HEK293 (cell line): ENCODE data around the gene CWF19L2.

Experiments used
- CTCF ChIA-PET: fragments of 350-600 bp; formaldehyde crosslinking; extraction: SDS; loops from one replicate; lab custom pipeline; 2021; ENCODE audit warnings: antibody characterized with exemption; lab: Yijun Ruan, JAX
- POLR2A ChIA-PET: fragments of 300-600 bp; formaldehyde crosslinking; extraction: SDS; loops from one replicate; lab custom pipeline; 2020; ENCODE audit warnings: antibody characterized with exemption, inconsistent platforms; lab: Yijun Ruan, JAX
- H3K27ac ChIP-seq: fragments of 200-500 bp; sonication (Bioruptor generic); 2 replicates; pipeline ENCODE4 v1.5.1; 2014; ENCODE audit warnings: low read depth, low read length, control low read depth, inconsistent platforms; ENCODE audit errors: extremely low read depth
- H3K36me3 ChIP-seq, 2 experiments: fragments of 200-500 bp in 1 of 2; sonication (Bioruptor generic) in 1 of 2; 1 replicate in 1 of 2; 2 replicates in 1 of 2; pipeline ENCODE4 v1.5.1; 2014 to 2017; ENCODE audit warnings: inconsistent platforms in 2 of 2, low read length in 2 of 2; ENCODE audit not compliant: control insufficient read depth in 2 of 2, insufficient read depth in 1 of 2
- H3K4me1 ChIP-seq: fragments of 200-500 bp; sonication (Bioruptor generic); 2 replicates; pipeline ENCODE4 v1.5.1; 2014; ENCODE audit warnings: mild to moderate bottlenecking, low read length, inconsistent platforms; ENCODE audit not compliant: control insufficient read depth, insufficient read depth
- H3K4me3 ChIP-seq: 2 replicates; pipeline ENCODE4 v1.5.1; 2011; ENCODE audit warnings: low read depth, mild to moderate bottlenecking, control low read depth, low read length, moderate library complexity
- H3K9me3 ChIP-seq: fragments of 200-500 bp; sonication (Bioruptor generic); 2 replicates; pipeline ENCODE4 v1.5.1; 2014; ENCODE audit warnings: low read depth, low read length, inconsistent platforms; ENCODE audit not compliant: control insufficient read depth, insufficient read depth
- FEZF1 ChIP-seq: fragments of 450-650 bp; formaldehyde crosslinking; IDR thresholded peaks from 2 replicates; pipeline ENCODE4 v1.5.1; 2016; ENCODE audit warnings: missing biosample characterization, missing genetic modification characterization
- KLF8 ChIP-seq: fragments of 450-650 bp; formaldehyde crosslinking; IDR thresholded peaks from 2 replicates; pipeline ENCODE4 v1.5.1; 2016; ENCODE audit warnings: missing biosample characterization, missing genetic modification characterization
- KLF9 ChIP-seq: fragments of 450-650 bp; formaldehyde crosslinking; IDR thresholded peaks from 2 replicates; pipeline ENCODE4 v1.5.1; 2016; ENCODE audit warnings: missing biosample characterization, missing genetic modification characterization, low read depth
- MEIS1 ChIP-seq: sonication (generic); formaldehyde crosslinking; IDR thresholded peaks from 2 replicates; pipeline ENCODE4 v1.8.1; 2022; ENCODE audit warnings: missing genetic modification reagents, mild to moderate bottlenecking, borderline replicate concordance
- MZF1 ChIP-seq: fragments of 450-650 bp; formaldehyde crosslinking; IDR thresholded peaks from 2 replicates; pipeline ENCODE4 v1.5.1; 2017; ENCODE audit warnings: missing biosample characterization, missing genetic modification characterization, borderline replicate concordance
- PRDM1 ChIP-seq: fragments of 450-650 bp; formaldehyde crosslinking; IDR thresholded peaks from 2 replicates; pipeline ENCODE4; 2016; ENCODE audit warnings: missing biosample characterization, missing genetic modification characterization
- SCRT1 ChIP-seq: fragments of 450-650 bp; formaldehyde crosslinking; IDR thresholded peaks from 2 replicates; pipeline ENCODE4 v1.5.1; 2016; ENCODE audit warnings: missing biosample characterization, missing genetic modification characterization, borderline replicate concordance
- SP3 ChIP-seq: fragments of 450-650 bp; formaldehyde crosslinking; IDR thresholded peaks from 2 replicates; pipeline ENCODE4 v1.5.1; 2016; ENCODE audit warnings: missing biosample characterization, missing genetic modification characterization
- WT1 ChIP-seq: fragments of 450-650 bp; formaldehyde crosslinking; IDR thresholded peaks from 2 replicates; pipeline ENCODE4 v1.5.1; 2016; ENCODE audit warnings: missing biosample characterization, missing genetic modification characterization
- YY1 ChIP-seq: fragments of 450-650 bp; formaldehyde crosslinking; IDR thresholded peaks from 2 replicates; pipeline ENCODE4 v1.5.1; 2018; ENCODE audit warnings: missing biosample characterization, missing genetic modification characterization
- YY2 ChIP-seq: fragments of 450-650 bp; formaldehyde crosslinking; IDR thresholded peaks from 2 replicates; pipeline ENCODE4 v1.5.1; 2016; ENCODE audit warnings: missing biosample characterization, missing genetic modification characterization
- ZBTB7A ChIP-seq: fragments of 450-650 bp; formaldehyde crosslinking; IDR thresholded peaks from 2 replicates; pipeline ENCODE4 v1.5.1; 2016; ENCODE audit warnings: low read depth, missing biosample characterization, missing genetic modification characterization
- ZNF114 ChIP-seq: fragments of 450-650 bp; formaldehyde crosslinking; IDR thresholded peaks from 2 replicates; pipeline ENCODE4 v1.5.0; 2017; ENCODE audit warnings: missing biosample characterization, missing genetic modification characterization
- ZNF202 ChIP-seq: fragments of 450-650 bp; formaldehyde crosslinking; IDR thresholded peaks from 2 replicates; pipeline ENCODE4 v1.5.1; 2016; ENCODE audit warnings: missing biosample characterization, missing genetic modification characterization, borderline replicate concordance
- ZNF48 ChIP-seq: fragments of 450-650 bp; formaldehyde crosslinking; IDR thresholded peaks from 2 replicates; pipeline ENCODE4 v1.5.1; 2016; ENCODE audit warnings: missing biosample characterization, missing genetic modification characterization
- ZNF521 ChIP-seq: fragments of 450-650 bp; formaldehyde crosslinking; IDR thresholded peaks from 2 replicates; pipeline ENCODE4 v1.5.1; 2017; ENCODE audit warnings: missing biosample characterization, mild to moderate bottlenecking, missing genetic modification characterization
- ZNF530 ChIP-seq: fragments of 450-650 bp; formaldehyde crosslinking; IDR thresholded peaks from 2 replicates; pipeline ENCODE4 v1.5.1; 2016; ENCODE audit warnings: low read depth, missing biosample characterization, missing genetic modification characterization
- ZNF571 ChIP-seq: fragments of 450-650 bp; formaldehyde crosslinking; IDR thresholded peaks from 2 replicates; pipeline ENCODE4 v1.5.0; 2017; ENCODE audit warnings: missing biosample characterization, missing genetic modification characterization
- ZNF747 ChIP-seq: fragments of 450-650 bp; formaldehyde crosslinking; IDR thresholded peaks from 2 replicates; pipeline ENCODE4 v1.5.1; 2016; ENCODE audit warnings: missing biosample characterization, missing genetic modification characterization
- TF ChIP-seq, protein P1 (sequence below): fragments of 450-650 bp; formaldehyde crosslinking; IDR thresholded peaks from 2 replicates; pipeline ENCODE4 v1.5.1; 2016; ENCODE audit warnings: missing biosample characterization, missing genetic modification characterization, low read depth
- TF ChIP-seq, protein P2 (sequence below): fragments of 450-650 bp; IDR thresholded peaks from 2 replicates; pipeline ENCODE4 v1.5.1; 2018; ENCODE audit warnings: missing biosample characterization, mild to moderate bottlenecking, missing genetic modification characterization
- TF ChIP-seq, protein P3 (sequence below): fragments of 450-650 bp; formaldehyde crosslinking; IDR thresholded peaks from 2 replicates; pipeline ENCODE4 v1.5.1; 2016; ENCODE audit warnings: missing biosample characterization, missing genetic modification characterization
- TF ChIP-seq, protein P4 (sequence below): fragments of 450-650 bp; formaldehyde crosslinking; IDR thresholded peaks from 2 replicates; pipeline ENCODE4 v1.5.1; 2017; ENCODE audit warnings: missing biosample characterization, missing genetic modification characterization
- TF ChIP-seq, protein P5 (sequence below): fragments of 450-650 bp; formaldehyde crosslinking; conservative IDR thresholded peaks from 2 replicates; pipeline ENCODE4 v1.5.1; 2016; ENCODE audit warnings: low read depth, missing biosample characterization, missing genetic modification characterization
- TF ChIP-seq, protein P6 (sequence below): sonication (generic); formaldehyde crosslinking; IDR thresholded peaks from 2 replicates; pipeline ENCODE4 v1.8.1; 2022; ENCODE audit warnings: mild to moderate bottlenecking, moderate library complexity, missing genetic modification reagents

The CWF19L2 gene

DNA sequence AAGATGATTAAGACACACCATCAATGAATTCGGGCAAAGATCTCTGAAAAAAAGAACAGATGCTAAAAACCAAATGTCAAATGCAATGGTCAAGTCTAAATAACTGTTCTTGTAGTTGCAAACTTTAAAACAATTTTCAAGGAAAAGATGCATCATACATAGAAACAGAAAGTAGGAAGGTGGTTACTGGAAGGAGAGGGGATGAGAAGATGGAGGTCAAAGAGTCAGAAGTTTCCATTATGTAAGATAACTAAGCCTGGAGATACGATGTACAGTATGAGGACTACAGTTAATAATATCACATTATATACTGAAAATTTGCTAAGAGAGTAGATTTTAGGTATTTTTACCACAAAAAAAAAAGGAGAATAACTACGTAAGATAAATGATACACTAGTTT, 27.1 kb downstream of the CWF19L2 start (continued):
- TF ChIP-seq, protein P1, sequence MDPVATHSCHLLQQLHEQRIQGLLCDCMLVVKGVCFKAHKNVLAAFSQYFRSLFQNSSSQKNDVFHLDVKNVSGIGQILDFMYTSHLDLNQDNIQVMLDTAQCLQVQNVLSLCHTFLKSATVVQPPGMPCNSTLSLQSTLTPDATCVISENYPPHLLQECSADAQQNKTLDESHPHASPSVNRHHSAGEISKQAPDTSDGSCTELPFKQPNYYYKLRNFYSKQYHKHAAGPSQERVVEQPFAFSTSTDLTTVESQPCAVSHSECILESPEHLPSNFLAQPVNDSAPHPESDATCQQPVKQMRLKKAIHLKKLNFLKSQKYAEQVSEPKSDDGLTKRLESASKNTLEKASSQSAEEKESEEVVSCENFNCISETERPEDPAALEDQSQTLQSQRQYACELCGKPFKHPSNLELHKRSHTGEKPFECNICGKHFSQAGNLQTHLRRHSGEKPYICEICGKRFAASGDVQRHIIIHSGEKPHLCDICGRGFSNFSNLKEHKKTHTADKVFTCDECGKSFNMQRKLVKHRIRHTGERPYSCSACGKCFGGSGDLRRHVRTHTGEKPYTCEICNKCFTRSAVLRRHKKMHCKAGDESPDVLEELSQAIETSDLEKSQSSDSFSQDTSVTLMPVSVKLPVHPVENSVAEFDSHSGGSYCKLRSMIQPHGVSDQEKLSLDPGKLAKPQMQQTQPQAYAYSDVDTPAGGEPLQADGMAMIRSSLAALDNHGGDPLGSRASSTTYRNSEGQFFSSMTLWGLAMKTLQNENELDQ = no peak
- TF ChIP-seq SCRT1 = no peak
- no peak for TF ChIP-seq ZNF48 (tag by site-specific recombination)
- no peak for TF ChIP-seq ZBTB7A (tag by site-specific recombination)
- no peak for TF ChIP-seq ZNF571 (tag by site-specific recombination)
- TF ChIP-seq PRDM1 (tag by site-specific recombination) = no peak
- TF ChIP-seq, protein P2, sequence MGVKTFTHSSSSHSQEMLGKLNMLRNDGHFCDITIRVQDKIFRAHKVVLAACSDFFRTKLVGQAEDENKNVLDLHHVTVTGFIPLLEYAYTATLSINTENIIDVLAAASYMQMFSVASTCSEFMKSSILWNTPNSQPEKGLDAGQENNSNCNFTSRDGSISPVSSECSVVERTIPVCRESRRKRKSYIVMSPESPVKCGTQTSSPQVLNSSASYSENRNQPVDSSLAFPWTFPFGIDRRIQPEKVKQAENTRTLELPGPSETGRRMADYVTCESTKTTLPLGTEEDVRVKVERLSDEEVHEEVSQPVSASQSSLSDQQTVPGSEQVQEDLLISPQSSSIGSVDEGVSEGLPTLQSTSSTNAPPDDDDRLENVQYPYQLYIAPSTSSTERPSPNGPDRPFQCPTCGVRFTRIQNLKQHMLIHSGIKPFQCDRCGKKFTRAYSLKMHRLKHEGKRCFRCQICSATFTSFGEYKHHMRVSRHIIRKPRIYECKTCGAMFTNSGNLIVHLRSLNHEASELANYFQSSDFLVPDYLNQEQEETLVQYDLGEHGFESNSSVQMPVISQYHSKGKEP (tag by site-specific recombination) = no peak

DNA sequence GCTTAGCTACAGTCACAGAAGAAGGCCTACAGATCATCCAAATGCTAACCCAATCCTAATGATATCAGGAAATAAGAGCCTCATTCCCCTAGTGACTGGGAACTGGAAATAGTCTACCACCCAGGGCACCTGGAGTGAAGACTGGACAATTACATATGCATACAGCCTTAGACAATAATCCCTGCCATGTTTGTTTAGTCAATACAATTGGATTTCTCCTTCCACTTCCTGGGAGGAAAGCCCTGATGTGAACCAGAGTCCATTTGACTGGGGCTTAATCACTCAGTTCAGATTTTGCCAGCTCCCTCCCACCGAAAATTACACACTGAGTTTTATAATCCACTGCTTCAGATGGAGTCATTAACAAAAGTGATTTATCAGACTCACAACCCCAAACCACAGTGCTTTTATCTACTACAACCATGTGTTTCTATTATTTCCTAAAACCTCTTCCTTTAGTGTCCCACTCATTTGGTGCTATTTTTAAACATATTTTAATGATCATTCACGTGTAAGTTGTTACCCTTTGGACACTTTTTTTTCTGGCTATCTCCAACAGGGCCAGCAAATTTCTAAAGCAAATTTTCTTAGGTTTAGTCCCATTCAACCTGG, 29.9 kb downstream of the CWF19L2 start:
- no peaks in the 10 kb centered on the region for H3K4me1 ChIP-seq
- H3K9me3 ChIP-seq = no peaks in the 10 kb centered on the region
- ChIA-PET POLR2A (no interaction called here), CTCF (no interaction called here)
- H3K36me3 ChIP-seq = peaks cover 0 to 14% of the 10 kb centered on the region in 2 experiments; a peak in 1 of 3 replicates
- H3K27ac ChIP-seq = no peak overlapping the region
- no peak overlapping the region for H3K4me3 ChIP-seq
- TF ChIP-seq, protein P3, sequence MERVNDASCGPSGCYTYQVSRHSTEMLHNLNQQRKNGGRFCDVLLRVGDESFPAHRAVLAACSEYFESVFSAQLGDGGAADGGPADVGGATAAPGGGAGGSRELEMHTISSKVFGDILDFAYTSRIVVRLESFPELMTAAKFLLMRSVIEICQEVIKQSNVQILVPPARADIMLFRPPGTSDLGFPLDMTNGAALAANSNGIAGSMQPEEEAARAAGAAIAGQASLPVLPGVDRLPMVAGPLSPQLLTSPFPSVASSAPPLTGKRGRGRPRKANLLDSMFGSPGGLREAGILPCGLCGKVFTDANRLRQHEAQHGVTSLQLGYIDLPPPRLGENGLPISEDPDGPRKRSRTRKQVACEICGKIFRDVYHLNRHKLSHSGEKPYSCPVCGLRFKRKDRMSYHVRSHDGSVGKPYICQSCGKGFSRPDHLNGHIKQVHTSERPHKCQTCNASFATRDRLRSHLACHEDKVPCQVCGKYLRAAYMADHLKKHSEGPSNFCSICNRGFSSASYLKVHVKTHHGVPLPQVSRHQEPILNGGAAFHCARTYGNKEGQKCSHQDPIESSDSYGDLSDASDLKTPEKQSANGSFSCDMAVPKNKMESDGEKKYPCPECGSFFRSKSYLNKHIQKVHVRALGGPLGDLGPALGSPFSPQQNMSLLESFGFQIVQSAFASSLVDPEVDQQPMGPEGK = no peak
- TF ChIP-seq ZNF202 (tag by site-specific recombination) (no peak), MZF1 (no peak), YY2 (no peak), FEZF1 (tag by site-specific recombination) (no peak), KLF8 (tag by site-specific recombination) (no peak), SP3 (tag by site-specific recombination) (no peak), YY1 (tag by site-specific recombination) (no peak), ZNF114 (tag by site-specific recombination) (no peak), KLF9 (tag by site-specific recombination) (no peak), ZNF747 (no peak), ZNF521 (tag by site-specific recombination) (no peak), WT1 (tag by site-specific recombination) (no peak), ZNF530 (tag by site-specific recombination) (no peak), MEIS1 (CRISPR knock-in tag) (no peak)
- TF ChIP-seq, protein P4, sequence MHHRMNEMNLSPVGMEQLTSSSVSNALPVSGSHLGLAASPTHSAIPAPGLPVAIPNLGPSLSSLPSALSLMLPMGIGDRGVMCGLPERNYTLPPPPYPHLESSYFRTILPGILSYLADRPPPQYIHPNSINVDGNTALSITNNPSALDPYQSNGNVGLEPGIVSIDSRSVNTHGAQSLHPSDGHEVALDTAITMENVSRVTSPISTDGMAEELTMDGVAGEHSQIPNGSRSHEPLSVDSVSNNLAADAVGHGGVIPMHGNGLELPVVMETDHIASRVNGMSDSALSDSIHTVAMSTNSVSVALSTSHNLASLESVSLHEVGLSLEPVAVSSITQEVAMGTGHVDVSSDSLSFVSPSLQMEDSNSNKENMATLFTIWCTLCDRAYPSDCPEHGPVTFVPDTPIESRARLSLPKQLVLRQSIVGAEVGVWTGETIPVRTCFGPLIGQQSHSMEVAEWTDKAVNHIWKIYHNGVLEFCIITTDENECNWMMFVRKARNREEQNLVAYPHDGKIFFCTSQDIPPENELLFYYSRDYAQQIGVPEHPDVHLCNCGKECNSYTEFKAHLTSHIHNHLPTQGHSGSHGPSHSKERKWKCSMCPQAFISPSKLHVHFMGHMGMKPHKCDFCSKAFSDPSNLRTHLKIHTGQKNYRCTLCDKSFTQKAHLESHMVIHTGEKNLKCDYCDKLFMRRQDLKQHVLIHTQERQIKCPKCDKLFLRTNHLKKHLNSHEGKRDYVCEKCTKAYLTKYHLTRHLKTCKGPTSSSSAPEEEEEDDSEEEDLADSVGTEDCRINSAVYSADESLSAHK (tag by site-specific recombination) = no peak
- TF ChIP-seq, protein P5, sequence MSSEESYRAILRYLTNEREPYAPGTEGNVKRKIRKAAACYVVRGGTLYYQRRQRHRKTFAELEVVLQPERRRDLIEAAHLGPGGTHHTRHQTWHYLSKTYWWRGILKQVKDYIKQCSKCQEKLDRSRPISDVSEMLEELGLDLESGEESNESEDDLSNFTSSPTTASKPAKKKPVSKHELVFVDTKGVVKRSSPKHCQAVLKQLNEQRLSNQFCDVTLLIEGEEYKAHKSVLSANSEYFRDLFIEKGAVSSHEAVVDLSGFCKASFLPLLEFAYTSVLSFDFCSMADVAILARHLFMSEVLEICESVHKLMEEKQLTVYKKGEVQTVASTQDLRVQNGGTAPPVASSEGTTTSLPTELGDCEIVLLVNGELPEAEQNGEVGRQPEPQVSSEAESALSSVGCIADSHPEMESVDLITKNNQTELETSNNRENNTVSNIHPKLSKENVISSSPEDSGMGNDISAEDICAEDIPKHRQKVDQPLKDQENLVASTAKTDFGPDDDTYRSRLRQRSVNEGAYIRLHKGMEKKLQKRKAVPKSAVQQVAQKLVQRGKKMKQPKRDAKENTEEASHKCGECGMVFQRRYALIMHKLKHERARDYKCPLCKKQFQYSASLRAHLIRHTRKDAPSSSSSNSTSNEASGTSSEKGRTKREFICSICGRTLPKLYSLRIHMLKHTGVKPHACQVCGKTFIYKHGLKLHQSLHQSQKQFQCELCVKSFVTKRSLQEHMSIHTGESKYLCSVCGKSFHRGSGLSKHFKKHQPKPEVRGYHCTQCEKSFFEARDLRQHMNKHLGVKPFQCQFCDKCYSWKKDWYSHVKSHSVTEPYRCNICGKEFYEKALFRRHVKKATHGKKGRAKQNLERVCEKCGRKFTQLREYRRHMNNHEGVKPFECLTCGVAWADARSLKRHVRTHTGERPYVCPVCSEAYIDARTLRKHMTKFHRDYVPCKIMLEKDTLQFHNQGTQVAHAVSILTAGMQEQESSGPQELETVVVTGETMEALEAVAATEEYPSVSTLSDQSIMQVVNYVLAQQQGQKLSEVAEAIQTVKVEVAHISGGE (tag by site-specific recombination) = no peak
- TF ChIP-seq, protein P6, sequence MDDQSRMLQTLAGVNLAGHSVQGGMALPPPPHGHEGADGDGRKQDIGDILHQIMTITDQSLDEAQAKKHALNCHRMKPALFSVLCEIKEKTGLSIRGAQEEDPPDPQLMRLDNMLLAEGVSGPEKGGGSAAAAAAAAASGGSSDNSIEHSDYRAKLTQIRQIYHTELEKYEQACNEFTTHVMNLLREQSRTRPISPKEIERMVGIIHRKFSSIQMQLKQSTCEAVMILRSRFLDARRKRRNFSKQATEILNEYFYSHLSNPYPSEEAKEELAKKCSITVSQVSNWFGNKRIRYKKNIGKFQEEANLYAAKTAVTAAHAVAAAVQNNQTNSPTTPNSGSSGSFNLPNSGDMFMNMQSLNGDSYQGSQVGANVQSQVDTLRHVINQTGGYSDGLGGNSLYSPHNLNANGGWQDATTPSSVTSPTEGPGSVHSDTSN = no peak
